ENCODE measurements around the gene NPLOC4. TPM values are rescaled to one million over a fixed set of nuclear protein-coding genes. Genes with fewer than 3 reads are reported as not detected.

The NPLOC4 gene
- total RNA-seq, 4 donors from 2014 or later: 176 to 290 (median 263) TPM

DNA sequence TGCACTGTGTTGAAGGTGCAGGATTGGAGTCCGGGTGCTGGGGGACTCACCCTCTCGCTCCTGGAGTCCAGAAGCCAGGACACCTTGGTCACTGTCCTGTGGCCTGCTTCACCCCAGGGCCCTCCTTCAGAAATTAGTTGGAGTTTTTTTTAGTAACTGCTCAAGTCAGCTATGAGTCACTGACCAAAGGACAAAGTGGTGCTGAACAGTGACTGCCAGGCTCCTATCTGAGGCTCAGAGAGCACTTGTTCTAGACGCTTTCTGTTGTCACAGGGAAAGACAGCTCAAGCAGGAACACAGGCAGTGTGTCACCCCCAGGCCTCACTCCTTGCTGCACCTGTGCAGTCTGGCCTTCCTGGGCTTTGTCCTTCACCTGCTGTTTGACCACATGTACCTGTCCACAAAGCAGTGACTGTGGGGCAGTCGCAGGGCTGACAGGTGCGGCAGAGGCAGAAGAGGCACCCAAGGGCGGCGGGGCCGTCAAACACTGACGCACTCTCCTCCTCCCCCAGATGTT lies 80.7 kb downstream of the NPLOC4 start:
- peak overlapping the region; percentile 77 to 91 (median 84) for H3K27ac ChIP-seq
- H3K4me1 ChIP-seq: peaks cover 25 to 29% of the 10 kb centered on the region in 2 donors
- no peak overlapping the region for H3K4me3 ChIP-seq
- H3K27me3 ChIP-seq: no peaks in the 10 kb centered on the region
- intact Hi-C loops (cut with DNase I; ENCODE audit: low total_unique reads) (loop anchor here (5.0 kb wide), 1 partner anchor 46 kb away; no protein-coding TSS in a partner anchor), in situ Hi-C loops (cut with MboI; ENCODE audit: low sequenced_read_pairs in 4 of 4) (no loop called here)
- H3K9me3 ChIP-seq: no peaks in the 10 kb centered on the region
- peak in 1 of 2 donors; percentile 7 for TF ChIP-seq POLR2A (IDR thresholded peaks at IDR 0.05)
- TF ChIP-seq, protein P1, sequence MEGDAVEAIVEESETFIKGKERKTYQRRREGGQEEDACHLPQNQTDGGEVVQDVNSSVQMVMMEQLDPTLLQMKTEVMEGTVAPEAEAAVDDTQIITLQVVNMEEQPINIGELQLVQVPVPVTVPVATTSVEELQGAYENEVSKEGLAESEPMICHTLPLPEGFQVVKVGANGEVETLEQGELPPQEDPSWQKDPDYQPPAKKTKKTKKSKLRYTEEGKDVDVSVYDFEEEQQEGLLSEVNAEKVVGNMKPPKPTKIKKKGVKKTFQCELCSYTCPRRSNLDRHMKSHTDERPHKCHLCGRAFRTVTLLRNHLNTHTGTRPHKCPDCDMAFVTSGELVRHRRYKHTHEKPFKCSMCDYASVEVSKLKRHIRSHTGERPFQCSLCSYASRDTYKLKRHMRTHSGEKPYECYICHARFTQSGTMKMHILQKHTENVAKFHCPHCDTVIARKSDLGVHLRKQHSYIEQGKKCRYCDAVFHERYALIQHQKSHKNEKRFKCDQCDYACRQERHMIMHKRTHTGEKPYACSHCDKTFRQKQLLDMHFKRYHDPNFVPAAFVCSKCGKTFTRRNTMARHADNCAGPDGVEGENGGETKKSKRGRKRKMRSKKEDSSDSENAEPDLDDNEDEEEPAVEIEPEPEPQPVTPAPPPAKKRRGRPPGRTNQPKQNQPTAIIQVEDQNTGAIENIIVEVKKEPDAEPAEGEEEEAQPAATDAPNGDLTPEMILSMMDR (IDR thresholded peaks at IDR 0.05 in 4 of 5, conservative IDR thresholded peaks at IDR 0.05 in 1 of 5): no peak
- DNase-seq (peak; percentile 67 to 81), ATAC-seq (peak; percentile 54 to 72)
- H3K36me3 ChIP-seq: peaks cover 0 to 44% of the 10 kb centered on the region in 2 donors

DNA sequence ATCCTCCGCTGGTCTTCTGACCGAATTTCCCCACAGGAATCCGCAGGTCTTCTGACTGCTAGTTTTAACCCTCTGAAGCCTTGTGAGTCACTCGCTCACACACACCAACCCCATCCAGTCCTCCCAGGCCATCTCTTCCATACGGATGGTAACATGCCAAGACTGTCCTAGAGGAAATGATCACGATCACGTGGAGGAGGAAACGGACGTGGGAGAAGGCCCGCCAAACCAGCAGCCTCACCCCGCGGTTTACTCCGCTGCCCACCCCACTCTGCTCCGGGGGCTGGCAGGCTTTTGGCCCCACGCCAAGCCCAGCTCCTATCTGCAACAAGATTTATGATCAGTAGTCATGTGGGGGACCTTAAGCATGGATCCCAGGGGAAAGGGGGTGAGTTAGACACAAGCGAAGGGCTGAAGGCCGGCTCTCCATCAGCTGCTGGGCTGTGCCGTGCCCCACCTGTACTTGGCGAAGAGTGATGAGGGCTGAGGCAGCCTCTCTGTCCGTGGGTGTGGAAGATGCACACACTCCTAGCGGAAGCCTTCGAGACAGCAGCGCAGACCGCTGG lies 83.2 kb downstream of the NPLOC4 start:
- peak; percentile 14 to 20 for ATAC-seq
- Histone ChIP-seq H3K27ac (peak overlapping the region; percentile 90 to 92 (median 90)), H3K36me3 (peaks cover 0 to 31% of the 10 kb centered on the region in 2 donors), H3K9me3 (no peaks in the 10 kb centered on the region), H3K27me3 (no peaks in the 10 kb centered on the region), H3K4me1 (peaks cover 28 to 36% of the 10 kb centered on the region in 2 donors), H3K4me3 (peak overlapping the region in 3 of 4 donors; percentile 86 to 92 (median 88))
- in situ Hi-C loops (cut with MboI; ENCODE audit: low sequenced_read_pairs in 4 of 4): no loop called here
- peak; percentile 20 to 53 for DNase-seq
- TF ChIP-seq, protein P1 (IDR thresholded peaks at IDR 0.05 in 4 of 5, conservative IDR thresholded peaks at IDR 0.05 in 1 of 5): no peak
- TF ChIP-seq POLR2A (IDR thresholded peaks at IDR 0.05): no peak
- intact Hi-C loops (cut with DNase I; ENCODE audit: low total_unique reads): loop anchor here (5.0 kb wide), 1 partner anchor 41 kb away; the partner anchor contains the start of gene ACTG1

DNA sequence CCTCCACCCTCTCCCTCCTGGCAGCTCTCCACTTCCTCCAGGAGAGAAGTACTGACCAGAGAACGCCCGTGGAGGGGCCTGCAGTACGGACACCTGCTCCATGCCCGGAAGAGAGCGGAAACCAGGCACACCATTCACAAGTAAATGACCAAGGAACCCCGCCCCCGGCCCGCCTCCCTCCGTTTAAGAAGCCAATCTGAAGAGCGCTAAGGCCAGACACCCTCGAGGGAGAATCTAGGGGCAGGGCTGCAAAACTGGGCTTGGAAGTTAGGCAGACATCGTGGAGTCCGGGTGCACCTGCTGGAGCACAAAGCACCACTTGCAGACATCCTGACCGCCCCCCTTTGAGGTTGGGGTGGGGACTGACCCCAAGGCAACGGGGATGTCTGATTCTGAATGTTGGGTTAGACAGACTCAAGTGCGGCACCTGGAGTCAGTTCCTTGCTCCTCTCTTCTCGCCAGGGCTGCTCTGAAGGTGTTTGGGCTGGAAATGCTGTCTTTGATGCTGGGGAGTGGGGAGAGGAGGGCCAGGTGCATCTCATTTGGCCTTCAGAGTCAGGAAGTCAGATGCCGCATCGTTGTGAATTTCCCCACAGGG lies 83.8 kb downstream of the NPLOC4 start:
- in situ Hi-C loops (cut with MboI; ENCODE audit: low sequenced_read_pairs in 4 of 4) (no loop called here), intact Hi-C loops (cut with DNase I; ENCODE audit: low total_unique reads) (loop anchor here (5.0 kb wide), 1 partner anchor 41 kb away; the partner anchor contains the start of gene ACTG1)
- H3K4me1 ChIP-seq: peaks cover 28 to 36% of the 10 kb centered on the region in 2 donors
- H3K4me3 ChIP-seq: peak overlapping the region; percentile 86 to 92 (median 90)
- DNase-seq (peak; percentile 51 to 69), ATAC-seq (peak; percentile 36 to 37)
- H3K9me3 ChIP-seq: no peaks in the 10 kb centered on the region
- H3K36me3 ChIP-seq: peaks cover 0 to 31% of the 10 kb centered on the region in 2 donors
- no peaks in the 10 kb centered on the region for H3K27me3 ChIP-seq
- H3K27ac ChIP-seq: peak overlapping the region; percentile 90 to 92 (median 90)
- peak in 1 of 2 donors; percentile 5 for TF ChIP-seq POLR2A (IDR thresholded peaks at IDR 0.05)
- TF ChIP-seq, protein P1 (IDR thresholded peaks at IDR 0.05 in 4 of 5, conservative IDR thresholded peaks at IDR 0.05 in 1 of 5): no peak

DNA sequence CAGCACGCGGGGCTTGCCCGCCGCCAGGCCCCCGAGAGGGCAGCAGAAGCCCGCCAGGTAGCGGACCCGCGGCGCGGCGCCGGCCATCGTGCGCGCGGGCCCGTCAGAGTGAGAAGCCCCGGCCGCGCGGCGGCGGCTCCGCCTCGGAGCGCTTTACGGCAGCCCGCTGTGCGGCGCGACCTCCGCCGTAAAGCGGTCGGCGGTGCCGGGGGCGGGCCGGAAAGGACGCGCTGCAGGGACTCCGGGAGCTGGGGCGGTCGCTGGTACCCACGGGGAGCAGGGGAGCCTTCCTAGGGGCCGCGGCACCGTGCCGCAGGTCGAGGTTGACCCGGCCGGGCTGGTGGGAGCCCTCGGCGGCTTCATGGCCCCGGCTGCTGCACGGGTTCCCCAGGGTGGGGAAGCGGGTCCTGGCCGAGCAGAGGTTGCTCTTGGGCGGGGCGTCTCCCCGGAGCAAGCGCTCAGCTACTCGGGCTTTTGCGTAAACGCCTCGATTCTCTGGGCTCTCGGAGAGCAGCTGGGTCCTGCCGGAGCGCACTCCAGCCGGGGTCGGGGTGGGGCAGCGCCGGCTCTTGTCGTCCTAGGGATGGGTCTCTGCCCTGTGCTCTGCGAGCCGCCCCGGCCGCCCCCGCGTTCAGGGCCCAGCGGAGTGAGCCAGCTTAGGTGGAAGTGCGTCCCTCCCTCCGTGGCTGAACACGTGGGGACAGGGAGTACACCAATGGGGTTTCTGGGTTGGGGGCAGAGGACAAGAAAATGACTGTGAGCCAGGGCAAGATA lies 84.5 kb downstream of the NPLOC4 start, which contains the start of gene FAAP100:
TSS of gene FAAP100 (minus strand) at position 110 of the 774 bp plus-strand sequence. CDS start at position 87, 23 bp downstream.
- intact Hi-C loops (cut with DNase I; ENCODE audit: low total_unique reads): loop anchor here (5.0 kb wide), 1 partner anchor 40 kb away; the partner anchor contains the start of gene ACTG1
- DNase-seq: peak; percentile 43 to 71
- Histone ChIP-seq H3K4me1 (peaks cover 28 to 36% of the 10 kb centered on the region in 2 donors), H3K9me3 (no peaks in the 10 kb centered on the region), H3K27ac (peak within 1 kb of the TSS; percentile 90 to 92 (median 90)), H3K27me3 (no peaks in the 10 kb centered on the region), H3K4me3 (peak within 1 kb of the TSS; percentile 86 to 92 (median 90)), H3K36me3 (peaks cover 0 to 32% of the 10 kb centered on the region in 2 donors)
- TF ChIP-seq, protein P1 (IDR thresholded peaks at IDR 0.05 in 4 of 5, conservative IDR thresholded peaks at IDR 0.05 in 1 of 5): peak in 3 of 5 experiments; percentile 7 to 15 (median 11)
- TF ChIP-seq POLR2A (IDR thresholded peaks at IDR 0.05): peak; percentile 80 to 82
- in situ Hi-C loops (cut with MboI; ENCODE audit: low sequenced_read_pairs in 4 of 4): no loop called here
- ATAC-seq: peak; percentile 45 to 54

All from gastrocnemius medialis (tissue), 4 donors.